Stimulated activated CD8-positive, alpha-beta memory T cell treated with anti-CD3 and anti-CD28 coated beads, Interleukin-4, amount 100 ng/mL, for 24 hours (primary cell): Measurements from ENCODE around the gene GADD45G.

Experiments used
- DNase-seq: peaks from one replicate; pipeline ENCODE4 v3.0.0-alpha.2; 2020; ENCODE audit warnings: low read depth

The GADD45G gene

DNA sequence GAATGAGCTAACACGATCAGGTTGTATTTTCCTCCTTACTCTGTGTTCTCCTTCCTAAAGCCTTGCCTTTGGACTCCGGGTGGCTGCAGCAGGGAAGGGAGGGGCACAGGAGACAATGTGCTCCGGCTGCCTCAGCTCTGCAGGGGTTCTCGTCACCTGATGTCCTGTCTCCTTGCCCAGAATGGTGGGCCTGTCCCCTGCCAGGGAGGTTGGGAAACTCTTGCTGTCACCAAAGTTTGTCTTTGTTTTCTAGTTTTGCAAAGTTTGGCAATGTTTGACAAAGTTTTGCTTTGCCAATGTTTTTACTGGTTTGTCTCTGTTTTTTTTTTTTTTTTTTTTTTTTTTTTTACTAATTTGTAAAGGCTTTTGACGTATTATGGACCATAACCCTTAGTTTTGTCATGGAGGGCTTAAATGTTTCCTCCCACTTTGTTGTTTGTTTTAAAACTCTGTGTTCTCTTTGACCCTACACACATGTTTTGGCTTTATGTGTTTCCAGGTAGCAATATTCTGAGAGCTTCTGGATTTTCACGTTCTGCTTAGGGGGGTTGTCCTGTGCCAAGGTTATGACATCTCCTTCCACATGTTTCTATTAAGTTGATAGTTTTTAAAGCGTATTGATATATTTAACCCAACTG, 49.3 kb downstream of the GADD45G start:
- DNase-seq, result no peak

- no peak for DNase-seq
Observed at GRCh38 chr9:89655056-89655989, 50.5 kb downstream of the GADD45G start.
